Measurements from ENCODE around the gene DES. TPM values are rescaled to one million over a fixed set of nuclear protein-coding genes. Genes with fewer than 3 reads are reported as not detected.

The DES gene
- total and polyA plus RNA-seq, 9 of the 15 experiments (the other 6 are each of a cell fraction or from before 2014, with no cell fraction given), result 2.5 to 58.9 (median 21.9) TPM

DNA sequence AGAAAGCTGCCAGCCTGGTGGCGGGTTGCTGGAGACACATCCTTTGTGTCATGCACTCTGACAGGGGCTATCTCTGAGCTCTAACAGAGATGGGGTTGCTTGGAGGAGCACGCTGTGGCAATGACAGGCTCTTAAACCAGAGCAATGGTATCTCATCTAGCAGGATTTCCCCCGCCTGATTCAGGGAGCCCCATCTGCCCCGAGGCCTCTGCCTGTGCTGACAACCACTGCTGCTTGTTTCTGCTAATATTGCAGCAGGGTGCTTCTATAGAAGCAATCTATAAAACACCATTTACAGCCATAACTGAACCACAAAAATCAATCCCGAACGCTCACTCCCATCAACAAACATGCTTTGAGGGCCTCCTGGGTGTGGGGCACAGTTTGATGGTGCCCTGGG lies 17.6 kb upstream of the DES start:
- peaks cover 8 to 10% of the 10 kb centered on the region in 2 experiments for H3K4me1 ChIP-seq (replicated peaks in 1 of 2; ENCODE audit: control insufficient read depth in 2 of 2, insufficient read depth in 2 of 2, low read length in 2 of 2)
- H4K20me1 ChIP-seq (replicated peaks; ENCODE audit: control insufficient read depth, insufficient read depth, low read length), result no peaks in the 10 kb centered on the region
- H3K9ac ChIP-seq (ENCODE audit: insufficient read depth in 1 of 2, low read depth in 2 of 2, low read length in 2 of 2), result no peak overlapping the region; a peak in 1 of 4 replicates
- no peaks in the 10 kb centered on the region for H3K36me3 ChIP-seq (ENCODE audit: control insufficient read depth, insufficient read depth, low read length)
- FAIRE-seq (no peak), DNase-seq (ENCODE audit: extremely low read depth in 1 of 4, low spot score in 3 of 4) (no peak), ATAC-seq (no peak)
- in situ Hi-C loops (cut with MboI) (loop anchor here (5.0 kb wide), 1 partner anchor 37 kb away; no protein-coding TSS in a partner anchor), intact Hi-C loops (cut with micrococcal nuclease) (loop anchor here (5.0 kb wide), 2 partner anchors 77 to 242 kb away; no protein-coding TSS in a partner anchor)
- ChIA-PET POLR2A (interaction anchor here (0.6 to 0.8 kb wide), 2 partner anchors 11 to 100 kb away, joined by 3 to 5 read pairs; no protein-coding TSS in a partner anchor), CTCF (ENCODE audit: low intra/inter-chr PET ratio) (no interaction called here)
- H3K9me1 ChIP-seq (ENCODE audit: control insufficient read depth, insufficient read depth, low read length), result no peaks in the 10 kb centered on the region
- WGBS (ENCODE audit: insufficient coverage, low coverage, missing lambda C conversion rate), result 27% methylated on average over 6 of the region's 6 CpGs
- H3K27me3 ChIP-seq (ENCODE audit: control insufficient read depth in 2 of 2, insufficient read depth in 2 of 2, low read length in 2 of 2), result no peaks in the 10 kb centered on the region
- no TSS peak for BruUV-seq (replicated peaks)
- H3K27ac ChIP-seq (ENCODE audit: extremely low read depth, low read depth, low read length), result no peak overlapping the region
- H3K79me2 ChIP-seq (ENCODE audit: control insufficient read depth, insufficient read depth, low read length), result no peaks in the 10 kb centered on the region
- 0 out of 2 replicates have a peak overlapping the region, but pooled peaks have one; percentile 45 for H2AFZ ChIP-seq (ENCODE audit: low read depth, low read length)
- no peak overlapping the region for H3K4me2 ChIP-seq (ENCODE audit: insufficient read depth, low read length)
- no peak overlapping the region for H3K4me3 ChIP-seq
- no peaks in the 10 kb centered on the region for H3K9me3 ChIP-seq (replicated peaks; ENCODE audit: control insufficient read depth, insufficient read depth, low read depth, low read length)
- TF ChIP-seq PPARD (CRISPR knock-in tag; IDR thresholded peaks at IDR 0.05), result no peak
- TF ChIP-seq, protein P1, sequence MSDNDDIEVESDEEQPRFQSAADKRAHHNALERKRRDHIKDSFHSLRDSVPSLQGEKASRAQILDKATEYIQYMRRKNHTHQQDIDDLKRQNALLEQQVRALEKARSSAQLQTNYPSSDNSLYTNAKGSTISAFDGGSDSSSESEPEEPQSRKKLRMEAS (CRISPR knock-in tag; IDR thresholded peaks at IDR 0.05), result no peak
- TF ChIP-seq, protein P2, sequence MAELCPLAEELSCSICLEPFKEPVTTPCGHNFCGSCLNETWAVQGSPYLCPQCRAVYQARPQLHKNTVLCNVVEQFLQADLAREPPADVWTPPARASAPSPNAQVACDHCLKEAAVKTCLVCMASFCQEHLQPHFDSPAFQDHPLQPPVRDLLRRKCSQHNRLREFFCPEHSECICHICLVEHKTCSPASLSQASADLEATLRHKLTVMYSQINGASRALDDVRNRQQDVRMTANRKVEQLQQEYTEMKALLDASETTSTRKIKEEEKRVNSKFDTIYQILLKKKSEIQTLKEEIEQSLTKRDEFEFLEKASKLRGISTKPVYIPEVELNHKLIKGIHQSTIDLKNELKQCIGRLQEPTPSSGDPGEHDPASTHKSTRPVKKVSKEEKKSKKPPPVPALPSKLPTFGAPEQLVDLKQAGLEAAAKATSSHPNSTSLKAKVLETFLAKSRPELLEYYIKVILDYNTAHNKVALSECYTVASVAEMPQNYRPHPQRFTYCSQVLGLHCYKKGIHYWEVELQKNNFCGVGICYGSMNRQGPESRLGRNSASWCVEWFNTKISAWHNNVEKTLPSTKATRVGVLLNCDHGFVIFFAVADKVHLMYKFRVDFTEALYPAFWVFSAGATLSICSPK (IDR thresholded peaks at IDR 0.05; ENCODE audit: borderline replicate concordance), result no peak
- no peak for TF ChIP-seq SMAD3 (CRISPR knock-in tag; conservative IDR thresholded peaks at IDR 0.05)
- no peak for TF ChIP-seq ZNF444 (CRISPR knock-in tag; IDR thresholded peaks at IDR 0.05)
- TF ChIP-seq FOXK1 (CRISPR knock-in tag; IDR thresholded peaks at IDR 0.05; ENCODE audit: borderline replicate concordance), result no peak
- TF ChIP-seq BCOR (IDR thresholded peaks at IDR 0.05), result no peak
- no peak for TF ChIP-seq THRAP3 (IDR thresholded peaks at IDR 0.05; ENCODE audit: borderline replicate concordance)
- TF ChIP-seq, protein P3, sequence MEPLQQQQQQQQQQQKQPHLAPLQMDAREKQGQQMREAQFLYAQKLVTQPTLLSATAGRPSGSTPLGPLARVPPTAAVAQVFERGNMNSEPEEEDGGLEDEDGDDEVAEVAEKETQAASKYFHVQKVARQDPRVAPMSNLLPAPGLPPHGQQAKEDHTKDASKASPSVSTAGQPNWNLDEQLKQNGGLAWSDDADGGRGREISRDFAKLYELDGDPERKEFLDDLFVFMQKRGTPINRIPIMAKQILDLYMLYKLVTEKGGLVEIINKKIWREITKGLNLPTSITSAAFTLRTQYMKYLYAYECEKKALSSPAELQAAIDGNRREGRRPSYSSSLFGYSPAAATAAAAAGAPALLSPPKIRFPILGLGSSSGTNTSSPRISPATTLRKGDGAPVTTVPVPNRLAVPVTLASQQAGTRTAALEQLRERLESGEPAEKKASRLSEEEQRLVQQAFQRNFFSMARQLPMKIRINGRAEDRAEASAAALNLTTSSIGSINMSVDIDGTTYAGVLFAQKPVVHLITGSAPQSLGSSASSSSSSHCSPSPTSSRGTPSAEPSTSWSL (CRISPR knock-in tag; IDR thresholded peaks at IDR 0.05; ENCODE audit: borderline replicate concordance), result no peak
- TF ChIP-seq BACH1 (tag; IDR thresholded peaks at IDR 0.05), result no peak
- no peak for TF ChIP-seq NR2C2 (CRISPR knock-in tag; IDR thresholded peaks at IDR 0.05)
- no peak for TF ChIP-seq NR2C2 (tag; IDR thresholded peaks at IDR 0.05)
- no peak for TF ChIP-seq BRD4 (IDR thresholded peaks at IDR 0.05)
- TF ChIP-seq, protein P4, sequence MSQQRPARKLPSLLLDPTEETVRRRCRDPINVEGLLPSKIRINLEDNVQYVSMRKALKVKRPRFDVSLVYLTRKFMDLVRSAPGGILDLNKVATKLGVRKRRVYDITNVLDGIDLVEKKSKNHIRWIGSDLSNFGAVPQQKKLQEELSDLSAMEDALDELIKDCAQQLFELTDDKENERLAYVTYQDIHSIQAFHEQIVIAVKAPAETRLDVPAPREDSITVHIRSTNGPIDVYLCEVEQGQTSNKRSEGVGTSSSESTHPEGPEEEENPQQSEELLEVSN (IDR thresholded peaks at IDR 0.05; ENCODE audit: borderline replicate concordance in 1 of 2, extremely low read depth in 1 of 2, insufficient read depth in 1 of 2, insufficient read length in 1 of 2, low read depth in 1 of 2, low read length in 1 of 2, poor library complexity in 1 of 2, severe bottlenecking in 1 of 2), result no peak
- TF ChIP-seq, protein P5, sequence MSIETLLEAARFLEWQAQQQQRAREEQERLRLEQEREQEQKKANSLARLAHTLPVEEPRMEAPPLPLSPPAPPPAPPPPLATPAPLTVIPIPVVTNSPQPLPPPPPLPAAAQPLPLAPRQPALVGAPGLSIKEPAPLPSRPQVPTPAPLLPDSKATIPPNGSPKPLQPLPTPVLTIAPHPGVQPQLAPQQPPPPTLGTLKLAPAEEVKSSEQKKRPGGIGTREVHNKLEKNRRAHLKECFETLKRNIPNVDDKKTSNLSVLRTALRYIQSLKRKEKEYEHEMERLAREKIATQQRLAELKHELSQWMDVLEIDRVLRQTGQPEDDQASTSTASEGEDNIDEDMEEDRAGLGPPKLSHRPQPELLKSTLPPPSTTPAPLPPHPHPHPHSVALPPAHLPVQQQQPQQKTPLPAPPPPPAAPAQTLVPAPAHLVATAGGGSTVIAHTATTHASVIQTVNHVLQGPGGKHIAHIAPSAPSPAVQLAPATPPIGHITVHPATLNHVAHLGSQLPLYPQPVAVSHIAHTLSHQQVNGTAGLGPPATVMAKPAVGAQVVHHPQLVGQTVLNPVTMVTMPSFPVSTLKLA (conservative IDR thresholded peaks at IDR 0.05), result no peak
- TF ChIP-seq ETV5 (CRISPR knock-in tag; IDR thresholded peaks at IDR 0.05; ENCODE audit: low read depth), result no peak
- TF ChIP-seq RUNX1 (IDR thresholded peaks at IDR 0.05; ENCODE audit: low read depth), result no peak

Data from K562 (cell line).